SJCRH30 (cell line): ENCODE data around the gene SART3. TPM values are rescaled to one million over a fixed set of nuclear protein-coding genes. Genes with fewer than 3 reads are reported as not detected.

Source experiments
- DNase-seq, 2 experiments: peaks; one replicate each; pipeline ENCODE4 v3.0.0-alpha.2; 2015 to 2020
- H3K27ac ChIP-seq: fragments of 250-450 bp; sonication (Bioruptor Pico); 2 replicates; pipeline ENCODE4 v1.5.1; 2020; ENCODE audit warnings: mild to moderate bottlenecking, moderate library complexity
- H3K27me3 ChIP-seq: fragments of 250-450 bp; sonication (Bioruptor Pico); 2 replicates; pipeline ENCODE4 v1.5.1; 2020; ENCODE audit warnings: mild to moderate bottlenecking, moderate library complexity
- H3K36me3 ChIP-seq: fragments of 250-450 bp; sonication (Bioruptor Pico); 2 replicates; pipeline ENCODE4 v1.5.1; 2020; ENCODE audit warnings: mild to moderate bottlenecking, moderate library complexity
- H3K4me1 ChIP-seq: fragments of 250-450 bp; sonication (Bioruptor Pico); 2 replicates; pipeline ENCODE4 v1.5.1; 2020; ENCODE audit warnings: mild to moderate bottlenecking, moderate library complexity
- H3K4me3 ChIP-seq: fragments of 250-450 bp; sonication (Bioruptor Pico); 2 replicates; pipeline ENCODE4 v1.5.1; 2020; ENCODE audit warnings: mild to moderate bottlenecking, moderate library complexity
- H3K9me3 ChIP-seq: fragments of 250-450 bp; sonication (Bioruptor Pico); replicated peaks from 2 replicates; pipeline ENCODE4 v1.5.1; 2020; ENCODE audit warnings: mild to moderate bottlenecking, moderate library complexity
- total RNA-seq: library from RNA; depleted of rRNA; stranded (reverse); fragments of >200 nt; shearing (Covaris generic); gene quantifications from 2 replicates; pipeline ENCODE4 v1.2.3, GENCODE V29; 2014; rRNA removed

The SART3 gene
- total RNA-seq, 1 experiment from 2014 or later: 101 TPM

DNA sequence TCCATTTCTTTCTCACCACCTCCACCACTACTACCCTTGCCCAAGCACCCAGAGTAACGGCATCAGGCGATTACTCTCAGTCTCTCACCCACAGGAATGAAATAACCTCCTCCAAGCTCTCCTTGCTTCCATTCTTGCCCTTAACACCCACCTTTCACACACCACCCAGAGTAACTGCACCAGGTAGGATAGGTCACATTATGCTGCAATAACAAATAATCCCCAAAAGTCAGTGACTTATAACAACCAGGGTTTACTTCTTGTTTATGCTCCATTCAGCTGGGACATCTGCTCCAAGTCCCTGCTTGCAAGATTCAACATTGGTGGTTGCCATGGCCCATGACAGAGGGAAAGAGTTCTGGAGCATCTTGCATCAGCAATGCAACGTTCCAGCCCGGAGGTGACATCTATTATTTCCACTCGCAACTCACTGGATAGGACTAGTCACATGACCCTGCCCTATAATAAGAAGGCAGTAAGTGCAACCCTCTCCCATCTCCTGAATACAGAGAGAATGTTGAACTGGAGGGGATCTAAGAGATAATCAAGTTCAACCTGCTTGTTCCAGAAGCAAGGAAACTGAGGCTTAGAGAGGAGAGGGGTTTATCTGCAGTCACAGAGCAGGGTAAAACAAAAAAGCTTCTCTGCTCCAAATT, 87.4 kb downstream of the SART3 start:
- no peak overlapping the region for H3K27ac ChIP-seq
- no peak overlapping the region for H3K4me3 ChIP-seq
- no peak for DNase-seq
- no peaks in the 10 kb centered on the region for H3K36me3 ChIP-seq
- no peaks in the 10 kb centered on the region for H3K27me3 ChIP-seq
- no peaks in the 10 kb centered on the region for H3K9me3 ChIP-seq
- no peaks in the 10 kb centered on the region for H3K4me1 ChIP-seq

Other genes with a start within 250 kb of the SART3 start
- gene CMKLR1, start 221.9 kb downstream of the SART3 start, total RNA-seq: 0.04 TPM in 1 of 2 replicates, not detected in the other
- gene FICD, start 45.9 kb downstream of the SART3 start, total RNA-seq: 2.4 and 2.9 TPM in 2 replicates
- gene ISCU, start 1.4 kb upstream of the SART3 start, total RNA-seq: 65.0 and 70.1 TPM in 2 replicates
- 19.1 TPM in 2 replicates for gene TMEM119, start 36.9 kb upstream of the SART3 start, total RNA-seq
- gene SELPLG, start 72.7 kb upstream of the SART3 start, total RNA-seq: 0.15 and 0.32 TPM in 2 replicates
- gene CORO1C, start 170.3 kb upstream of the SART3 start, total RNA-seq: 95.7 and 113 TPM in 2 replicates